HG03159 (cell line): Measurements from ENCODE around the gene ARRDC2.

Source experiments
- ATAC-seq: cut with Tn5 transposase; IDR thresholded peaks from one replicate; pipeline ENCODE4 v1.9.1; 2021; ENCODE audit warnings: mild to moderate bottlenecking, moderate library complexity; ENCODE audit not compliant: unreplicated experiment

The ARRDC2 gene

GRCh38 chr19:18057557-18057956 lies 49.6 kb downstream of the ARRDC2 start:
- no peak for ATAC-seq

- no peak for ATAC-seq
These were observed 50.4 kb downstream of the ARRDC2 start for GRCh38 chr19:18058208-18059009.

DNA sequence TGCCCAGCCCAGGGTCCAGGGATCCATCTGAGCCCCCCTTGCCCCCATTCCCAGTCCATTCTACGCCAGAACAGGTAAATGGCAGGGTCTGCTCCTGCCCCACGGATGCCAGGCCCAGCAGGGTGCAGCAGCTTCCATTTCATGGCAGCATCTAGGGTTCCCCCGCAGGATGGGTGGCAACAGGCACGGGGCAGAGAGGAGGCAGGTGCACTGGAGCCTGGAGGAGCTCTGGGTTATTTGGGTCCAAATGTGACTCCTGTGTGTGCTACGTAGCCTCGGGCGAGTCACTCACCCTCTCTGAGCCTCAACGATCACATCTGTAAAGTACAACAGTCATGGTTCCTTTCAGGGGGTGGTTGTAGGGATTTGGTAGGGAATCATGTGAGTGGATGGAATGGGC lies 51.3 kb downstream of the ARRDC2 start:
- ATAC-seq: no peak

- ATAC-seq: no peak
These were observed 51.9 kb downstream of the ARRDC2 start for GRCh38 chr19:18059902-18060301.

DNA sequence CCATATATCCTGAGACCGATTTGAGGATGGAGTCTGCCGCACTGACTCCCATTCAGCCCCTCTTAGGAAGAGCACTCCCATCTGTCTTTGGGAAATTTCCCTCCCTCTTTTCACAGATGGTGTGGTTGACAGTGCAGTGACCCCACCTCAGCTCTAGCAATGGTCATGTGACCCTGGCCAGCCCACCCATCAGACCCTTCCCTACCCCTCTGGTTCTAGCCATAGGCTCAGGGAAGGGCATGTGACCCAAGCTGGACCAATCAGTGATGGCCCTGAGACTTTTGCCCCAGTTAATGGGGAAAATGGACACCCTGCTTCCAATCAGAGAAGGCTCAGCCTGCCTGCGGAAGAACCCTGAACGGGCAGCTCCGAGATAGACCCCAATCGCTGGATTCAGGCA lies 52.5 kb downstream of the ARRDC2 start:
- ATAC-seq: no peak

DNA sequence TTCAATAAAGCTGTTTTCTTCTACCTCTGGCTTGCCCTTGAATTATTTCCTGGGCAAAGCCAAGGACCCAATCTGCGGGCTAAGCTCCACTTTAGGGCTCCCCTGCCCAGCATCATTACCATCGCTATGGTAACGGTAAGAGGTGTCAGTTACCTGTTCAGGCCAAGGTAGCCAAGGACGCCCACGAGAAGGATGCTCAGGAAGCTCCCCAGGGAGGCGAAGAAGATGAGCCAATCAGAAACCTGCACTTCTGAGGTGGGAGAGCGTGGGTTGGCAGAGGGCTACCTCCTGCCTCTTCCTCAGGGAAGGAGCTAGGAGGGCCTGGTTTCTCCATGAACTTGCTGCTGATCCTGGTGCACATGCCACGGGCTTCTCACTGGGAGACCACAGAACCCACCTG lies 54.1 kb downstream of the ARRDC2 start:
- no peak for ATAC-seq

DNA sequence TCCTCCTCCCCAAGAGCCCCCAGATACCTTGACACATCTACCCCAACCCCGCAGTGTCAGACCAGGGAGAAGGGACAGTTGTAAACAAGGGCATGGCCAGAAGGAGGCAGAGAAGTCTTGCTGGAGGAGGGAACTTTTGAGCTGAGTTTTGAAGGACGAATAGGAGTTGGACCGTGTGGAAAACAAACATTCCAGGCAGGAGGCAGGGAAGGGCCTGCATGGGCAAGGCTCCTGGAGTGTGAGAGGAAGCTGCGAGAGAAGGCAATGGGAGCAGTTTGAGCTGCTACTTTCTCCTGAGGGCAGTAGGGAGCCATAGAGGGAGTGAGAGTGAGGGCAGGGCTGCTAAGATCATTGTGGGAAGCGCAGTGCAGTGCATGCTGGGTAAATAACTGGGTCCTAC lies 55.5 kb downstream of the ARRDC2 start:
- no peak for ATAC-seq
